Mammary epithelial cell (primary cell): ENCODE measurements around the gene TMEM87B.

Experiments
- EZH2 ChIP-seq: IDR thresholded peaks from 2 replicates; pipeline ENCODE4 v1.6.1; 2012; ENCODE audit warnings: low read length, inconsistent platforms, borderline replicate concordance
- TF ChIP-seq, protein P1 (sequence below), 2 donors: IDR thresholded peaks in 1 of 2; conservative IDR thresholded peaks in 1 of 2; 2 replicates each; pipeline ENCODE4 v1.5.1; 2011 to 2012; ENCODE audit warnings: inconsistent platforms in 2 of 2, low read length in 2 of 2, mild to moderate bottlenecking in 2 of 2, control low read depth in 1 of 2, low read depth in 1 of 2; ENCODE audit not compliant: insufficient read depth in 1 of 2; ENCODE audit errors: extremely low read depth in 1 of 2

DNA sequence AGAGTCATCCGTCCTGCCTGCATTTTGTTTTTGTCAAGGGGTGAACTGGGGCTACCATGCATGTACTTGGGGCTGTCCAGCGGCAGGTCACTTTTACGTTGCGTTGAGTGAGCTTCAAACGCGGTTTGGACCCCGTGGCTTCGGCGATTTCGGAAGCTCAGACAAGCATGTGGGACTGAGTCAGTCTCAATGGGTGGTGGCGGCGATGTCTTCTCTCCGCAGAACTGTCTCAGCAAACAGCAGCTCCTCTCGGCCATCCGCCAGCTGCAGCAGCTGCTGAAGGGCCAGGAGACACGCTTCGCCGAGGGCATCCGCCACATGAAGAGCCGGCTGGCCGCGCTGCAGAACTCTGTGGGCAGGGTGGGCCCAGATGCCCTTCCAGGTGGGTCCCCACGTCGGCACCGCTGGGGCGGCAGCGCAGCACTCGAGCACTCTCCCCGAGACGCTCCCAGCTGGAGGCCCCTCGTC lies 104.4 kb downstream of the TMEM87B start:
- TF ChIP-seq, protein P1, sequence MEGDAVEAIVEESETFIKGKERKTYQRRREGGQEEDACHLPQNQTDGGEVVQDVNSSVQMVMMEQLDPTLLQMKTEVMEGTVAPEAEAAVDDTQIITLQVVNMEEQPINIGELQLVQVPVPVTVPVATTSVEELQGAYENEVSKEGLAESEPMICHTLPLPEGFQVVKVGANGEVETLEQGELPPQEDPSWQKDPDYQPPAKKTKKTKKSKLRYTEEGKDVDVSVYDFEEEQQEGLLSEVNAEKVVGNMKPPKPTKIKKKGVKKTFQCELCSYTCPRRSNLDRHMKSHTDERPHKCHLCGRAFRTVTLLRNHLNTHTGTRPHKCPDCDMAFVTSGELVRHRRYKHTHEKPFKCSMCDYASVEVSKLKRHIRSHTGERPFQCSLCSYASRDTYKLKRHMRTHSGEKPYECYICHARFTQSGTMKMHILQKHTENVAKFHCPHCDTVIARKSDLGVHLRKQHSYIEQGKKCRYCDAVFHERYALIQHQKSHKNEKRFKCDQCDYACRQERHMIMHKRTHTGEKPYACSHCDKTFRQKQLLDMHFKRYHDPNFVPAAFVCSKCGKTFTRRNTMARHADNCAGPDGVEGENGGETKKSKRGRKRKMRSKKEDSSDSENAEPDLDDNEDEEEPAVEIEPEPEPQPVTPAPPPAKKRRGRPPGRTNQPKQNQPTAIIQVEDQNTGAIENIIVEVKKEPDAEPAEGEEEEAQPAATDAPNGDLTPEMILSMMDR (conservative IDR thresholded peaks at IDR 0.05 in 1 of 2, IDR thresholded peaks at IDR 0.05 in 1 of 2; ENCODE audit: extremely low read depth in 1 of 2, insufficient read depth in 1 of 2, low read depth in 1 of 2, low read length in 2 of 2): no peak
- no peak for TF ChIP-seq EZH2
